HepG2 (cell line): ENCODE measurements around the gene ZNF526. TPM values are rescaled to one million over a fixed set of nuclear protein-coding genes. Genes with fewer than 3 reads are reported as not detected.

ENCODE experiments used
- KAT7 ChIP-seq: IDR thresholded peaks from 2 replicates; pipeline ENCODE4 v1.6.1; 2018; ENCODE audit warnings: borderline replicate concordance, missing compliant biosample characterization
- MBNL3 ChIP-seq: fragments of 250-450 bp; sonication (Bioruptor Pico); conservative IDR thresholded peaks from 2 replicates; pipeline ENCODE4 v1.8.0; 2022; ENCODE audit warnings: mild to moderate bottlenecking, inconsistent platforms
- MEF2D ChIP-seq: sonication (generic); formaldehyde crosslinking; IDR thresholded peaks from 2 replicates; pipeline ENCODE4 v1.5.1; 2020; ENCODE audit warnings: mild to moderate bottlenecking, missing genetic modification reagents
- REPIN1 ChIP-seq: sonication (generic); formaldehyde crosslinking; IDR thresholded peaks from 2 replicates; pipeline ENCODE4 v1.8.0; 2022; ENCODE audit warnings: missing genetic modification reagents, low read depth, mild to moderate bottlenecking, borderline replicate concordance
- RFX1 ChIP-seq: fragments of 450-650 bp; IDR thresholded peaks from 2 replicates; pipeline ENCODE4 v1.6.1; 2017
- SRY ChIP-seq: sonication (generic); formaldehyde crosslinking; IDR thresholded peaks from 2 replicates; pipeline ENCODE4 v1.8.0; 2022; ENCODE audit warnings: mild to moderate bottlenecking, missing genetic modification reagents
- ZNF598 ChIP-seq: sonication (generic); formaldehyde crosslinking; IDR thresholded peaks from 2 replicates; pipeline ENCODE4 v1.5.1; 2020; ENCODE audit warnings: mild to moderate bottlenecking, missing genetic modification reagents, borderline replicate concordance
- ZNF607 ChIP-seq: sonication (generic); formaldehyde crosslinking; IDR thresholded peaks from 2 replicates; pipeline ENCODE4 v1.5.1; 2020; ENCODE audit warnings: missing genetic modification reagents, mild to moderate bottlenecking, borderline replicate concordance
- ZNF883 ChIP-seq: sonication (generic); formaldehyde crosslinking; IDR thresholded peaks from 2 replicates; pipeline ENCODE4 v1.5.1; 2020; ENCODE audit warnings: mild to moderate bottlenecking, missing genetic modification reagents; ENCODE audit errors: not compliant biosample characterization
- polyA plus RNA-seq, 8 experiments: library from polyadenylated mRNA; depleted of rRNA in 3 of 8; stranded (reverse) in 7 of 8; unstranded in 1 of 8; fragments of >200 nt; fragmentation: Illumina TruSeq in 4 of 8; extraction: Trizol in 4 of 8; gene quantifications; 2 replicates each; pipeline versions ENCODE4 v1.2.1 to v1.2.3, GENCODE V29; 2011 to 2016; ENCODE audit warnings: low read depth in 4 of 8, missing spikeins in 1 of 8, mixed read lengths in 1 of 8; ENCODE audit not compliant: insufficient read depth in 1 of 8
- total RNA-seq, 5 experiments: library from RNA; depleted of rRNA; stranded (reverse); fragments of >200 nt; fragmentation: Illumina TruSeq; extraction: Trizol; gene quantifications; 2 replicates each; pipeline ENCODE4 v1.2.3, GENCODE V29; 2016; ENCODE audit warnings: low read depth in 1 of 5
- TF ChIP-seq, protein P1 (sequence below): sonication (generic); formaldehyde crosslinking; IDR thresholded peaks from 2 replicates; pipeline ENCODE4 v1.5.1; 2020; ENCODE audit warnings: mild to moderate bottlenecking, missing genetic modification reagents, borderline replicate concordance
- TF ChIP-seq, protein P2 (sequence below): sonication (generic); formaldehyde crosslinking; IDR thresholded peaks from 2 replicates; pipeline ENCODE4 v1.5.0; 2020; ENCODE audit warnings: mild to moderate bottlenecking, missing genetic modification reagents, borderline replicate concordance
- TF ChIP-seq, protein P3 (sequence below): IDR thresholded peaks from 2 replicates; pipeline ENCODE4 v1.6.1; 2016; ENCODE audit warnings: control low read depth
- TF ChIP-seq, protein P4 (sequence below): IDR thresholded peaks from 2 replicates; pipeline ENCODE4 v1.6.1; 2016; ENCODE audit warnings: low read depth, missing genetic modification reagents, missing compliant biosample characterization

The ZNF526 gene
- total and polyA plus RNA-seq, 2 of the 13 experiments (the other 11 are each of a cell fraction or from before 2014, with no cell fraction given) = 3.3 to 8.4 TPM

DNA sequence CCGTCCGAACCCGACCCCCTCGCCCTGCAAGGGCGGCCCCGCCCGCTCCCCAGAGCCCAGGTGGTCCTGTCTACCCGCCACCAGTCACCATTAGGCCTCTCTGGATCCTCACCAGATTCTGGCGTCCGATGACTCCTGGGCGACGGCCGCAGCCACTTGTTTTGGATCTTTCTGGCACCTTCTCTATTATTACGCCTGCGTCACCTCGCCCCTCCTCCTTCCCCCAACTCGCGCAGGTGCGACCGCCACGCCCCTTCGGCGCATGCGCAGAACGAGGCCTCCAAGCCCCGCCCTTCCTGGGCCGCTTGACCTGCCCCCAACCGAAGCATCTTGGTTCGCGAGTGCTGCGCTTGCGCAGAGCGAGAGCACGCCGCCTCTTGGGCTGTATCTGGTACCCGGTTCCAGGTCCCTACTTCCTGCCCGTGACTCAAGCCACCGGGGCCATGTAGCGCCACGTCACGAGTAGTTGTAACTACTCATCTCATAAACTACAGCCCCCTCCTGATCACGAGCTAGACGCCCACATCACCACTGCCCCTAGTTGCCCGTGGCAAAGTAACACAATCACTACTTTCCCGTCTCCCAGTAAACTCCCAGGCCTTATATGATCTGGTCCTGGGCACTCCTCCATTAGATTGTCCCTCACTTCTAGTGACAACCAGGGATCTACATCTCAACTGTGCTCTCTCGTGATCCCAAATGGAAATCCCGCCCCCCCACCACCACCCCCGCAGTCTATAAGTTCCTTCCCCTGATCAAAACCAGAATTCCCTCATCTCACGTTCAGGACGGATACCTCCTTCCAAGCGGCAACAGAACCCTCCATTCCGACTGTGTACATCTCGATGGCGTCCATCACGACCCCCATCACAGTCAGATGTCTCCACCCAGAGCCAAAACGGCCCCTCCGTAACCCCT lies 2.3 kb upstream of the ZNF526 start, which contains the start of gene DEDD2 (continued):
- TF ChIP-seq, protein P1, sequence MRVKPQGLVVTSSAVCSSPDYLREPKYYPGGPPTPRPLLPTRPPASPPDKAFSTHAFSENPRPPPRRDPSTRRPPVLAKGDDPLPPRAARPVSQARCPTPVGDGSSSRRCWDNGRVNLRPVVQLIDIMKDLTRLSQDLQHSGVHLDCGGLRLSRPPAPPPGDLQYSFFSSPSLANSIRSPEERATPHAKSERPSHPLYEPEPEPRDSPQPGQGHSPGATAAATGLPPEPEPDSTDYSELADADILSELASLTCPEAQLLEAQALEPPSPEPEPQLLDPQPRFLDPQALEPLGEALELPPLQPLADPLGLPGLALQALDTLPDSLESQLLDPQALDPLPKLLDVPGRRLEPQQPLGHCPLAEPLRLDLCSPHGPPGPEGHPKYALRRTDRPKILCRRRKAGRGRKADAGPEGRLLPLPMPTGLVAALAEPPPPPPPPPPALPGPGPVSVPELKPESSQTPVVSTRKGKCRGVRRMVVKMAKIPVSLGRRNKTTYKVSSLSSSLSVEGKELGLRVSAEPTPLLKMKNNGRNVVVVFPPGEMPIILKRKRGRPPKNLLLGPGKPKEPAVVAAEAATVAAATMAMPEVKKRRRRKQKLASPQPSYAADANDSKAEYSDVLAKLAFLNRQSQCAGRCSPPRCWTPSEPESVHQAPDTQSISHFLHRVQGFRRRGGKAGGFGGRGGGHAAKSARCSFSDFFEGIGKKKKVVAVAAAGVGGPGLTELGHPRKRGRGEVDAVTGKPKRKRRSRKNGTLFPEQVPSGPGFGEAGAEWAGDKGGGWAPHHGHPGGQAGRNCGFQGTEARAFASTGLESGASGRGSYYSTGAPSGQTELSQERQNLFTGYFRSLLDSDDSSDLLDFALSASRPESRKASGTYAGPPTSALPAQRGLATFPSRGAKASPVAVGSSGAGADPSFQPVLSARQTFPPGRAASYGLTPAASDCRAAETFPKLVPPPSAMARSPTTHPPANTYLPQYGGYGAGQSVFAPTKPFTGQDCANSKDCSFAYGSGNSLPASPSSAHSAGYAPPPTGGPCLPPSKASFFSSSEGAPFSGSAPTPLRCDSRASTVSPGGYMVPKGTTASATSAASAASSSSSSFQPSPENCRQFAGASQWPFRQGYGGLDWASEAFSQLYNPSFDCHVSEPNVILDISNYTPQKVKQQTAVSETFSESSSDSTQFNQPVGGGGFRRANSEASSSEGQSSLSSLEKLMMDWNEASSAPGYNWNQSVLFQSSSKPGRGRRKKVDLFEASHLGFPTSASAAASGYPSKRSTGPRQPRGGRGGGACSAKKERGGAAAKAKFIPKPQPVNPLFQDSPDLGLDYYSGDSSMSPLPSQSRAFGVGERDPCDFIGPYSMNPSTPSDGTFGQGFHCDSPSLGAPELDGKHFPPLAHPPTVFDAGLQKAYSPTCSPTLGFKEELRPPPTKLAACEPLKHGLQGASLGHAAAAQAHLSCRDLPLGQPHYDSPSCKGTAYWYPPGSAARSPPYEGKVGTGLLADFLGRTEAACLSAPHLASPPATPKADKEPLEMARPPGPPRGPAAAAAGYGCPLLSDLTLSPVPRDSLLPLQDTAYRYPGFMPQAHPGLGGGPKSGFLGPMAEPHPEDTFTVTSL (CRISPR knock-in tag) = no peak
- TF ChIP-seq ZNF598 (CRISPR knock-in tag) = 0 out of 2 replicates have a peak, but pooled peaks have one; percentile 32
- no peak for TF ChIP-seq ZNF607 (CRISPR knock-in tag)
- TF ChIP-seq, protein P2, sequence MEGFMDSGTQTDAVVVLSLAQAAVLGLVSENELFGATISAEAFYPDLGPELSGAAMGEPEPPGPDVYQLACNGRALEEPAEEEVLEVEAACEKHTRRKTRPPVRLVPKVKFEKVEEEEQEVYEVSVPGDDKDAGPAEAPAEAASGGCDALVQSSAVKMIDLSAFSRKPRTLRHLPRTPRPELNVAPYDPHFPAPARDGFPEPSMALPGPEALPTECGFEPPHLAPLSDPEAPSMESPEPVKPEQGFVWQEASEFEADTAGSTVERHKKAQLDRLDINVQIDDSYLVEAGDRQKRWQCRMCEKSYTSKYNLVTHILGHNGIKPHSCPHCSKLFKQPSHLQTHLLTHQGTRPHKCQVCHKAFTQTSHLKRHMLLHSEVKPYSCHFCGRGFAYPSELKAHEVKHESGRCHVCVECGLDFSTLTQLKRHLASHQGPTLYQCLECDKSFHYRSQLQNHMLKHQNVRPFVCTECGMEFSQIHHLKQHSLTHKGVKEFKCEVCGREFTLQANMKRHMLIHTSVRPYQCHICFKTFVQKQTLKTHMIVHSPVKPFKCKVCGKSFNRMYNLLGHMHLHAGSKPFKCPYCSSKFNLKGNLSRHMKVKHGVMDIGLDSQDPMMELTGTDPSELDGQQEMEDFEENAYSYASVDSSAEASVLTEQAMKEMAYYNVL = 0 out of 2 replicates have a peak, but pooled peaks have one; percentile 21
- TF ChIP-seq ZNF883 (CRISPR knock-in tag) = peak; percentile 64
- no peak for TF ChIP-seq MBNL3
- 0 out of 2 replicates have a peak, but pooled peaks have one; percentile 17 for TF ChIP-seq MEF2D (CRISPR knock-in tag)
- TF ChIP-seq RFX1 = no peak
- TF ChIP-seq, protein P3, sequence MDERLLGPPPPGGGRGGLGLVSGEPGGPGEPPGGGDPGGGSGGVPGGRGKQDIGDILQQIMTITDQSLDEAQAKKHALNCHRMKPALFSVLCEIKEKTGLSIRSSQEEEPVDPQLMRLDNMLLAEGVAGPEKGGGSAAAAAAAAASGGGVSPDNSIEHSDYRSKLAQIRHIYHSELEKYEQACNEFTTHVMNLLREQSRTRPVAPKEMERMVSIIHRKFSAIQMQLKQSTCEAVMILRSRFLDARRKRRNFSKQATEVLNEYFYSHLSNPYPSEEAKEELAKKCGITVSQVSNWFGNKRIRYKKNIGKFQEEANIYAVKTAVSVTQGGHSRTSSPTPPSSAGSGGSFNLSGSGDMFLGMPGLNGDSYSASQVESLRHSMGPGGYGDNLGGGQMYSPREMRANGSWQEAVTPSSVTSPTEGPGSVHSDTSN (CRISPR knock-in tag) = no peak
- TF ChIP-seq, protein P4, sequence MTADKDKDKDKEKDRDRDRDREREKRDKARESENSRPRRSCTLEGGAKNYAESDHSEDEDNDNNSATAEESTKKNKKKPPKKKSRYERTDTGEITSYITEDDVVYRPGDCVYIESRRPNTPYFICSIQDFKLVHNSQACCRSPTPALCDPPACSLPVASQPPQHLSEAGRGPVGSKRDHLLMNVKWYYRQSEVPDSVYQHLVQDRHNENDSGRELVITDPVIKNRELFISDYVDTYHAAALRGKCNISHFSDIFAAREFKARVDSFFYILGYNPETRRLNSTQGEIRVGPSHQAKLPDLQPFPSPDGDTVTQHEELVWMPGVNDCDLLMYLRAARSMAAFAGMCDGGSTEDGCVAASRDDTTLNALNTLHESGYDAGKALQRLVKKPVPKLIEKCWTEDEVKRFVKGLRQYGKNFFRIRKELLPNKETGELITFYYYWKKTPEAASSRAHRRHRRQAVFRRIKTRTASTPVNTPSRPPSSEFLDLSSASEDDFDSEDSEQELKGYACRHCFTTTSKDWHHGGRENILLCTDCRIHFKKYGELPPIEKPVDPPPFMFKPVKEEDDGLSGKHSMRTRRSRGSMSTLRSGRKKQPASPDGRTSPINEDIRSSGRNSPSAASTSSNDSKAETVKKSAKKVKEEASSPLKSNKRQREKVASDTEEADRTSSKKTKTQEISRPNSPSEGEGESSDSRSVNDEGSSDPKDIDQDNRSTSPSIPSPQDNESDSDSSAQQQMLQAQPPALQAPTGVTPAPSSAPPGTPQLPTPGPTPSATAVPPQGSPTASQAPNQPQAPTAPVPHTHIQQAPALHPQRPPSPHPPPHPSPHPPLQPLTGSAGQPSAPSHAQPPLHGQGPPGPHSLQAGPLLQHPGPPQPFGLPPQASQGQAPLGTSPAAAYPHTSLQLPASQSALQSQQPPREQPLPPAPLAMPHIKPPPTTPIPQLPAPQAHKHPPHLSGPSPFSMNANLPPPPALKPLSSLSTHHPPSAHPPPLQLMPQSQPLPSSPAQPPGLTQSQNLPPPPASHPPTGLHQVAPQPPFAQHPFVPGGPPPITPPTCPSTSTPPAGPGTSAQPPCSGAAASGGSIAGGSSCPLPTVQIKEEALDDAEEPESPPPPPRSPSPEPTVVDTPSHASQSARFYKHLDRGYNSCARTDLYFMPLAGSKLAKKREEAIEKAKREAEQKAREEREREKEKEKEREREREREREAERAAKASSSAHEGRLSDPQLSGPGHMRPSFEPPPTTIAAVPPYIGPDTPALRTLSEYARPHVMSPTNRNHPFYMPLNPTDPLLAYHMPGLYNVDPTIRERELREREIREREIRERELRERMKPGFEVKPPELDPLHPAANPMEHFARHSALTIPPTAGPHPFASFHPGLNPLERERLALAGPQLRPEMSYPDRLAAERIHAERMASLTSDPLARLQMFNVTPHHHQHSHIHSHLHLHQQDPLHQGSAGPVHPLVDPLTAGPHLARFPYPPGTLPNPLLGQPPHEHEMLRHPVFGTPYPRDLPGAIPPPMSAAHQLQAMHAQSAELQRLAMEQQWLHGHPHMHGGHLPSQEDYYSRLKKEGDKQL (CRISPR knock-in tag) = no peak
- TF ChIP-seq KAT7 = no peak
- no peak for TF ChIP-seq SRY
- TF ChIP-seq REPIN1 (CRISPR knock-in tag) = 0 out of 2 replicates have a peak, but pooled peaks have one; percentile 48
